HepG2 (cell line): Measurements from ENCODE around the gene GNAL. TPM values are rescaled to one million over a fixed set of nuclear protein-coding genes. Genes with fewer than 3 reads are reported as not detected.

ENCODE experiments used
- BHLHE40 ChIP-seq: IDR thresholded peaks from 2 replicates; pipeline ENCODE4 v1.6.1; 2011; ENCODE audit warnings: low read length, improper control_type of control experiment
- EZH2 ChIP-seq: conservative IDR thresholded peaks from 2 replicates; pipeline ENCODE4 v1.6.1; 2012; ENCODE audit warnings: mild to moderate bottlenecking, low read depth, low read length, moderate library complexity
- FOXA3 ChIP-seq: IDR thresholded peaks from 2 replicates; pipeline ENCODE4 v1.6.1; 2016; ENCODE audit warnings: missing genetic modification reagents, missing compliant biosample characterization
- GATAD2A ChIP-seq: IDR thresholded peaks from 2 replicates; pipeline ENCODE4 v1.6.1; 2016
- GLMP ChIP-seq: sonication (generic); formaldehyde crosslinking; IDR thresholded peaks from 2 replicates; pipeline ENCODE4 v1.9.0; 2021; ENCODE audit warnings: missing genetic modification reagents, mild to moderate bottlenecking, borderline replicate concordance
- HCFC1 ChIP-seq: fragments of 150-350 bp; IDR thresholded peaks from 2 replicates; pipeline ENCODE4 v1.6.1; 2014; ENCODE audit warnings: low read depth, low read length
- KDM4B ChIP-seq: sonication (generic); formaldehyde crosslinking; IDR thresholded peaks from 2 replicates; pipeline ENCODE4 v1.4.0; 2020; ENCODE audit warnings: missing genetic modification reagents
- NPAS2 ChIP-seq: sonication (generic); formaldehyde crosslinking; IDR thresholded peaks from 2 replicates; pipeline ENCODE4 v1.8.0; 2022; ENCODE audit warnings: mild to moderate bottlenecking, missing genetic modification reagents, borderline replicate concordance
- PAWR ChIP-seq: sonication (generic); formaldehyde crosslinking; IDR thresholded peaks from 2 replicates; pipeline ENCODE4 v1.4.0; 2020; ENCODE audit warnings: missing genetic modification reagents, mild to moderate bottlenecking, borderline replicate concordance
- TAF15 ChIP-seq: fragments of 200-400 bp; formaldehyde crosslinking; IDR thresholded peaks from one replicate; pipeline ENCODE4 v1.6.1; 2018; ENCODE audit warnings: mild to moderate bottlenecking, low read depth, low read length; ENCODE audit not compliant: poor library complexity, severe bottlenecking
- TCF7 ChIP-seq: sonication (generic); IDR thresholded peaks from 2 replicates; pipeline ENCODE4 v1.6.1; 2016; ENCODE audit warnings: antibody characterized with exemption, low read depth
- ZBTB25 ChIP-seq: IDR thresholded peaks from 2 replicates; pipeline ENCODE4 v1.6.1; 2018; ENCODE audit warnings: missing genetic modification reagents
- ZBTB8A ChIP-seq: sonication (generic); formaldehyde crosslinking; IDR thresholded peaks from 2 replicates; pipeline ENCODE4 v1.4.0; 2020; ENCODE audit warnings: mild to moderate bottlenecking, low read depth, missing genetic modification reagents, borderline replicate concordance
- ZNF121 ChIP-seq: sonication (generic); formaldehyde crosslinking; IDR thresholded peaks from 2 replicates; pipeline ENCODE4 v1.5.0; 2020; ENCODE audit warnings: mild to moderate bottlenecking, missing genetic modification reagents
- ZNF484 ChIP-seq: sonication (generic); formaldehyde crosslinking; IDR thresholded peaks from 2 replicates; pipeline ENCODE4 v1.5.1; 2020; ENCODE audit warnings: mild to moderate bottlenecking, low read depth, missing genetic modification reagents, borderline replicate concordance
- ZNF543 ChIP-seq: sonication (generic); formaldehyde crosslinking; IDR thresholded peaks from 2 replicates; pipeline ENCODE4 v1.4.0; 2020; ENCODE audit warnings: mild to moderate bottlenecking, missing genetic modification reagents
- ZNF550 ChIP-seq: sonication (generic); formaldehyde crosslinking; IDR thresholded peaks from 2 replicates; pipeline ENCODE4 v1.4.0; 2020; ENCODE audit warnings: mild to moderate bottlenecking, missing genetic modification reagents, borderline replicate concordance
- ZNF562 ChIP-seq: sonication (generic); formaldehyde crosslinking; IDR thresholded peaks from 2 replicates; pipeline ENCODE4 v1.8.0; 2022; ENCODE audit warnings: missing genetic modification reagents, borderline replicate concordance
- ZNF605 ChIP-seq: sonication (generic); formaldehyde crosslinking; IDR thresholded peaks from 2 replicates; pipeline ENCODE4 v1.8.0; 2022; ENCODE audit warnings: mild to moderate bottlenecking, missing genetic modification reagents
- ZSCAN21 ChIP-seq: sonication (generic); formaldehyde crosslinking; IDR thresholded peaks from 2 replicates; pipeline ENCODE4 v1.8.0; 2022; ENCODE audit warnings: mild to moderate bottlenecking, missing genetic modification reagents, moderate library complexity, borderline replicate concordance
- polyA plus RNA-seq, 8 experiments: library from polyadenylated mRNA; depleted of rRNA in 3 of 8; stranded (reverse) in 7 of 8; unstranded in 1 of 8; fragments of >200 nt; fragmentation: Illumina TruSeq in 4 of 8; extraction: Trizol in 4 of 8; gene quantifications; 2 replicates each; pipeline versions ENCODE4 v1.2.1 to v1.2.3, GENCODE V29; 2011 to 2016; ENCODE audit warnings: low read depth in 4 of 8, missing spikeins in 1 of 8, mixed read lengths in 1 of 8; ENCODE audit not compliant: insufficient read depth in 1 of 8
- total RNA-seq, 5 experiments: library from RNA; depleted of rRNA; stranded (reverse); fragments of >200 nt; fragmentation: Illumina TruSeq; extraction: Trizol; gene quantifications; 2 replicates each; pipeline ENCODE4 v1.2.3, GENCODE V29; 2016; ENCODE audit warnings: low read depth in 1 of 5
- TF ChIP-seq, protein P1 (sequence below): sonication (generic); formaldehyde crosslinking; IDR thresholded peaks from 2 replicates; pipeline ENCODE4 v1.5.1; 2020; ENCODE audit warnings: mild to moderate bottlenecking, missing genetic modification reagents, borderline replicate concordance
- TF ChIP-seq, protein P2 (sequence below): IDR thresholded peaks from 2 replicates; pipeline ENCODE4 v1.6.1; 2018; ENCODE audit warnings: missing genetic modification reagents, mild to moderate bottlenecking, missing compliant biosample characterization
- TF ChIP-seq, protein P3 (sequence below): sonication (generic); formaldehyde crosslinking; IDR thresholded peaks from 2 replicates; pipeline ENCODE4 v1.4.0; 2020; ENCODE audit warnings: missing genetic modification reagents

Gene GNAL
- total and polyA plus RNA-seq, 2 of the 13 experiments (the other 11 are each of a cell fraction or from before 2014, with no cell fraction given): 0.87 to 1.4 TPM

GRCh38 chr18:11688972-11689668 lies at the start of gene GNAL (continued):
- no peak; the same call in 1 of the 2 replicates for TF ChIP-seq ZSCAN21 (CRISPR knock-in tag)
- TF ChIP-seq TAF15: no peak
- no peak for TF ChIP-seq TCF7
- TF ChIP-seq ZNF543 (CRISPR knock-in tag): no peak
- TF ChIP-seq NPAS2: no peak
- TF ChIP-seq GATAD2A (CRISPR knock-in tag): 0 out of 2 replicates have a peak, but pooled peaks have one; percentile 39
- TF ChIP-seq, protein P1, sequence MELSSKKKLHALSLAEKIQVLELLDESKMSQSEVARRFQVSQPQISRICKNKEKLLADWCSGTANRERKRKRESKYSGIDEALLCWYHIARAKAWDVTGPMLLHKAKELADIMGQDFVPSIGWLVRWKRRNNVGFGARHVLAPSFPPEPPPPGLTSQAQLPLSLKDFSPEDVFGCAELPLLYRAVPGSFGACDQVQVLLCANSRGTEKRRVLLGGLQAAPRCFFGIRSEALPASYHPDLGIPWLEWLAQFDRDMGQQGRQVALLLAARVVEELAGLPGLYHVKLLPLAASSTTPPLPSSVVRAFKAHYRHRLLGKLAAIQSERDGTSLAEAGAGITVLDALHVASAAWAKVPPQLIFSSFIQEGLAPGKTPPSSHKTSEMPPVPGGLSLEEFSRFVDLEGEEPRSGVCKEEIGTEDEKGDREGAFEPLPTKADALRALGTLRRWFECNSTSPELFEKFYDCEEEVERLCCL (CRISPR knock-in tag): no peak
- no peak for TF ChIP-seq ZNF562 (CRISPR knock-in tag)
- peak; percentile 75; the same call in 1 of the 2 replicates for TF ChIP-seq EZH2
- TF ChIP-seq, protein P2, sequence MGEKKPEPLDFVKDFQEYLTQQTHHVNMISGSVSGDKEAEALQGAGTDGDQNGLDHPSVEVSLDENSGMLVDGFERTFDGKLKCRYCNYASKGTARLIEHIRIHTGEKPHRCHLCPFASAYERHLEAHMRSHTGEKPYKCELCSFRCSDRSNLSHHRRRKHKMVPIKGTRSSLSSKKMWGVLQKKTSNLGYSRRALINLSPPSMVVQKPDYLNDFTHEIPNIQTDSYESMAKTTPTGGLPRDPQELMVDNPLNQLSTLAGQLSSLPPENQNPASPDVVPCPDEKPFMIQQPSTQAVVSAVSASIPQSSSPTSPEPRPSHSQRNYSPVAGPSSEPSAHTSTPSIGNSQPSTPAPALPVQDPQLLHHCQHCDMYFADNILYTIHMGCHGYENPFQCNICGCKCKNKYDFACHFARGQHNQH (CRISPR knock-in tag): peak; percentile 18; the same call in 1 of the 2 replicates
- no peak for TF ChIP-seq HCFC1
- peak; percentile 76; the same call in 1 of the 2 replicates for TF ChIP-seq ZBTB25 (CRISPR knock-in tag)
- TF ChIP-seq ZBTB8A (CRISPR knock-in tag): no peak
- peak; percentile 40; the same call in 1 of the 2 replicates for TF ChIP-seq FOXA3 (CRISPR knock-in tag)
- TF ChIP-seq ZNF550: no peak
- TF ChIP-seq, protein P3, sequence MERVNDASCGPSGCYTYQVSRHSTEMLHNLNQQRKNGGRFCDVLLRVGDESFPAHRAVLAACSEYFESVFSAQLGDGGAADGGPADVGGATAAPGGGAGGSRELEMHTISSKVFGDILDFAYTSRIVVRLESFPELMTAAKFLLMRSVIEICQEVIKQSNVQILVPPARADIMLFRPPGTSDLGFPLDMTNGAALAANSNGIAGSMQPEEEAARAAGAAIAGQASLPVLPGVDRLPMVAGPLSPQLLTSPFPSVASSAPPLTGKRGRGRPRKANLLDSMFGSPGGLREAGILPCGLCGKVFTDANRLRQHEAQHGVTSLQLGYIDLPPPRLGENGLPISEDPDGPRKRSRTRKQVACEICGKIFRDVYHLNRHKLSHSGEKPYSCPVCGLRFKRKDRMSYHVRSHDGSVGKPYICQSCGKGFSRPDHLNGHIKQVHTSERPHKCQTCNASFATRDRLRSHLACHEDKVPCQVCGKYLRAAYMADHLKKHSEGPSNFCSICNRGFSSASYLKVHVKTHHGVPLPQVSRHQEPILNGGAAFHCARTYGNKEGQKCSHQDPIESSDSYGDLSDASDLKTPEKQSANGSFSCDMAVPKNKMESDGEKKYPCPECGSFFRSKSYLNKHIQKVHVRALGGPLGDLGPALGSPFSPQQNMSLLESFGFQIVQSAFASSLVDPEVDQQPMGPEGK (CRISPR knock-in tag): peak; percentile 49; the same call in 1 of the 2 replicates
- no peak for TF ChIP-seq ZNF121 (CRISPR knock-in tag)
- TF ChIP-seq BHLHE40: no peak
- no peak for TF ChIP-seq GLMP (CRISPR knock-in tag)
- no peak for TF ChIP-seq PAWR (CRISPR knock-in tag)
- no peak for TF ChIP-seq ZNF605 (CRISPR knock-in tag)
- TF ChIP-seq ZNF484 (CRISPR knock-in tag): no peak
- TF ChIP-seq KDM4B: no peak
